Keratinocyte (primary cell): ENCODE data around the gene FIZ1. TPM values are rescaled to one million over a fixed set of nuclear protein-coding genes. Genes with fewer than 3 reads are reported as not detected.

ENCODE experiments used
- DNase-seq: peaks from one replicate; pipeline ENCODE4 v3.0.0-alpha.2; 2011; ENCODE audit warnings: low read depth, missing footprints, low spot score
- FAIRE-seq: peaks from 2 replicates; lab custom pipeline; 2011; peaks lifted over from hg19 to GRCh38; lab: Jason Lieb, UNC
- H2AFZ ChIP-seq: 2 replicates; pipeline ENCODE4 v1.6.0; 2012; ENCODE audit warnings: low read length, control low read depth, inconsistent platforms; ENCODE audit not compliant: control insufficient read depth
- H3K27ac ChIP-seq: 2 replicates; pipeline ENCODE4 v1.5.1; 2011; ENCODE audit warnings: low read length; ENCODE audit not compliant: control insufficient read depth, insufficient read depth
- H3K27me3 ChIP-seq: 3 replicates; pipeline ENCODE4 v1.6.0; 2011; ENCODE audit warnings: low read length; ENCODE audit not compliant: control insufficient read depth, insufficient read depth; ENCODE audit errors: extremely low read depth
- H3K36me3 ChIP-seq, 2 experiments: 2 replicates in 1 of 2; 3 replicates in 1 of 2; pipeline ENCODE4 v1.5.1; 2011; ENCODE audit warnings: low read length in 2 of 2, mild to moderate bottlenecking in 1 of 2; ENCODE audit not compliant: control insufficient read depth in 2 of 2, insufficient read depth in 2 of 2; ENCODE audit errors: extremely low read depth in 1 of 2
- H3K4me1 ChIP-seq: 3 replicates; pipeline ENCODE4 v1.5.1; 2011; ENCODE audit warnings: low read length; ENCODE audit not compliant: control insufficient read depth, insufficient read depth; ENCODE audit errors: extremely low read depth
- H3K4me2 ChIP-seq: 3 replicates; pipeline ENCODE4 v1.6.0; 2011; ENCODE audit warnings: low read depth, low read length; ENCODE audit not compliant: control insufficient read depth, insufficient read depth; ENCODE audit errors: extremely low read depth
- H3K4me3 ChIP-seq, 3 experiments: fragments of 200-600 bp in 1 of 3; sonication (generic) in 1 of 3; 2 replicates in 2 of 3; 3 replicates in 1 of 3; pipeline ENCODE4 v1.5.1; 2011 to 2016; ENCODE audit warnings: low read length in 3 of 3, mild to moderate bottlenecking in 3 of 3, control low read depth in 2 of 3, inconsistent platforms in 1 of 3, low read depth in 1 of 3, mixed read lengths in 1 of 3, mixed run types in 1 of 3, moderate library complexity in 1 of 3; ENCODE audit not compliant: control insufficient read depth in 2 of 3, insufficient read depth in 2 of 3; ENCODE audit errors: extremely low read depth in 1 of 3
- H3K79me2 ChIP-seq: 2 replicates; pipeline ENCODE4 v1.6.0; 2012; ENCODE audit warnings: low read length; ENCODE audit not compliant: control insufficient read depth, insufficient read depth
- H3K9ac ChIP-seq: 3 replicates; pipeline ENCODE4 v1.6.0; 2011; ENCODE audit warnings: low read length; ENCODE audit not compliant: control insufficient read depth, insufficient read depth; ENCODE audit errors: extremely low read depth
- H3K9me1 ChIP-seq: 3 replicates; pipeline ENCODE4 v1.6.0; 2011; ENCODE audit warnings: low read length; ENCODE audit not compliant: control insufficient read depth, insufficient read depth; ENCODE audit errors: extremely low read depth
- H3K9me3 ChIP-seq: 2 replicates; pipeline ENCODE4 v1.5.1; 2012; ENCODE audit warnings: low read depth, low read length; ENCODE audit not compliant: control insufficient read depth
- H4K20me1 ChIP-seq: 3 replicates; pipeline ENCODE4 v1.6.0; 2011; ENCODE audit warnings: low read length; ENCODE audit not compliant: control insufficient read depth, insufficient read depth; ENCODE audit errors: extremely low read depth
- EZH2 ChIP-seq: IDR thresholded peaks from one replicate; pipeline ENCODE4 v1.6.1; 2012; ENCODE audit warnings: inconsistent platforms, mild to moderate bottlenecking, low read length, moderate library complexity
- dilution Hi-C: fragments of 300-500 bp; cut with MboI; formaldehyde crosslinking; loops from one replicate; pipeline ENCODE4 v1.7.0; 2020; ENCODE audit warnings: low sequenced_read_pairs; ENCODE audit not compliant: extremely low pct_ligation_motif_present
- polyA plus RNA-seq, 5 experiments: library from polyadenylated mRNA; depleted of rRNA in 3 of 5; stranded (reverse) in 3 of 5; stranded (forward) in 1 of 5; unstranded in 1 of 5; fragments of >200 nt; gene quantifications; 1 replicate in 1 of 5; 2 replicates in 3 of 5; 3 replicates in 1 of 5; pipeline versions ENCODE4 v1.2.1 to v1.2.3, GENCODE V29; 2011 to 2012; ENCODE audit warnings: missing spikeins in 2 of 5, low read depth in 1 of 5, low replicate concordance in 1 of 5
- TF ChIP-seq, protein P1 (sequence below), 3 experiments: IDR thresholded peaks in 1 of 3; conservative IDR thresholded peaks in 1 of 3; optimal IDR thresholded peaks in 1 of 3; 2 replicates in 2 of 3; 3 replicates in 1 of 3; pipeline versions ENCODE3 to v1.5.1; 2011; ENCODE audit warnings: low read length in 3 of 3, mild to moderate bottlenecking in 3 of 3, moderate library complexity in 2 of 3, control low read depth in 1 of 3, inconsistent platforms in 1 of 3; ENCODE audit not compliant: insufficient read depth in 2 of 3; ENCODE audit errors: extremely low read depth in 1 of 3

FIZ1 gene
- polyA plus RNA-seq, 1 donor (not counting 4 experiments of a cell fraction or from before 2014, with no cell fraction given): 2.7 TPM

DNA sequence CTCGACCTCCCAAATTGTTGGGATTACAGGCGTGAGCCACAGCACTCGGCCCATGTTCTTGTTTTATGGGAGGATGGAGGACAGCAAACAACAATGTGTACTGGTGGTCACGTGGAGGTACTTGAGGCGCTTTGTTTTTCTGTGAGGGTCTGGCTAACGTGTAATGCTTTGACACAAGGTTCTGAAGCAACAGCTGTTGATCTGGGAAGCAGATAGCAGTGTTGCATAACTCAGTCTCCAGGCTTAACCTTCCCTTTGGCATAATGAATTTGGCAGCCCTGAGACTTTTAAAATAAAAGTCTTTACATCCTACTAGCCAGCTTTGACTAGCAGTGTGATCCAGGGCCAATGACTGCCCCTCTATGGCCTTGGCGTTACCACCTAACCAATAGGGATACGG lies 34.5 kb upstream of the FIZ1 start:
- no peak overlapping the region for H3K27ac ChIP-seq
- H2AFZ ChIP-seq: peak overlapping the region; percentile 49
- H3K79me2 ChIP-seq: peaks cover 34% of the 10 kb centered on the region
- no peaks in the 10 kb centered on the region for H3K27me3 ChIP-seq
- no peak overlapping the region for H3K9ac ChIP-seq
- no peaks in the 10 kb centered on the region for H3K9me3 ChIP-seq
- H3K9me1 ChIP-seq: peaks cover 2% of the 10 kb centered on the region
- H3K36me3 ChIP-seq: peaks cover 0 to 2% of the 10 kb centered on the region in 2 experiments
- DNase-seq (no peak), FAIRE-seq (no peak)
- no peaks in the 10 kb centered on the region for H4K20me1 ChIP-seq
- no peak for TF ChIP-seq EZH2
- TF ChIP-seq, protein P1, sequence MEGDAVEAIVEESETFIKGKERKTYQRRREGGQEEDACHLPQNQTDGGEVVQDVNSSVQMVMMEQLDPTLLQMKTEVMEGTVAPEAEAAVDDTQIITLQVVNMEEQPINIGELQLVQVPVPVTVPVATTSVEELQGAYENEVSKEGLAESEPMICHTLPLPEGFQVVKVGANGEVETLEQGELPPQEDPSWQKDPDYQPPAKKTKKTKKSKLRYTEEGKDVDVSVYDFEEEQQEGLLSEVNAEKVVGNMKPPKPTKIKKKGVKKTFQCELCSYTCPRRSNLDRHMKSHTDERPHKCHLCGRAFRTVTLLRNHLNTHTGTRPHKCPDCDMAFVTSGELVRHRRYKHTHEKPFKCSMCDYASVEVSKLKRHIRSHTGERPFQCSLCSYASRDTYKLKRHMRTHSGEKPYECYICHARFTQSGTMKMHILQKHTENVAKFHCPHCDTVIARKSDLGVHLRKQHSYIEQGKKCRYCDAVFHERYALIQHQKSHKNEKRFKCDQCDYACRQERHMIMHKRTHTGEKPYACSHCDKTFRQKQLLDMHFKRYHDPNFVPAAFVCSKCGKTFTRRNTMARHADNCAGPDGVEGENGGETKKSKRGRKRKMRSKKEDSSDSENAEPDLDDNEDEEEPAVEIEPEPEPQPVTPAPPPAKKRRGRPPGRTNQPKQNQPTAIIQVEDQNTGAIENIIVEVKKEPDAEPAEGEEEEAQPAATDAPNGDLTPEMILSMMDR (optimal IDR thresholded peaks at IDR 0.05 in 1 of 3, IDR thresholded peaks at IDR 0.05 in 1 of 3, conservative IDR thresholded peaks at IDR 0.05 in 1 of 3; ENCODE audit: extremely low read depth in 1 of 3, insufficient read depth in 2 of 3, low read length in 3 of 3): no peak
- H3K4me2 ChIP-seq: no peak overlapping the region
- peaks cover 14% of the 10 kb centered on the region for H3K4me1 ChIP-seq
- dilution Hi-C loops: no loop called here
- H3K4me3 ChIP-seq: no peak overlapping the region

DNA sequence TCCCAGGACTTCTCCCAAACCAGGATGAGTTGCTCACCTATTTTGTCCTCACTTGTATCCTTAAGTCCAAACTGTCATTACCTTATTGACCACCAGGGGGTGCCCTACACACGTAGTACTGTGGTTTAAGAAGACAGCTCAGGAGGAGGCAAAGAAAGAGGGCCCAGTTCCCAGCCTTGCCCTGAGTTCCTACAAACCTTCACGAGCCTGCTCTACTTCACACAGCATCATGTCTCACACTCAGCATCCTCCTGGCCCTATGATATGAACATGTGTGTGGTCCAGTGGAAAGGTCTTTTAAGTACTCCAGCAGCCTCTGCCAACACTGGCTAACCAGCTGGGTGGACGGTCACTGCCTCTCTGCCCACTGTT lies 33.1 kb upstream of the FIZ1 start:
- Histone ChIP-seq H3K4me3 (no peak overlapping the region), H3K9me1 (peaks cover 2% of the 10 kb centered on the region), H3K27me3 (no peaks in the 10 kb centered on the region), H3K4me2 (no peak overlapping the region), H3K79me2 (peaks cover 25% of the 10 kb centered on the region), H2AFZ (peak overlapping the region; percentile 56), H3K4me1 (peaks cover 14% of the 10 kb centered on the region), H4K20me1 (no peaks in the 10 kb centered on the region), H3K36me3 (no peaks in the 10 kb centered on the region), H3K9me3 (no peaks in the 10 kb centered on the region), H3K9ac (no peak overlapping the region), H3K27ac (no peak overlapping the region)
- FAIRE-seq (peak; percentile 64), DNase-seq (peak; percentile 98)
- dilution Hi-C loops: no loop called here
- no peak for TF ChIP-seq EZH2
- TF ChIP-seq, protein P1 (optimal IDR thresholded peaks at IDR 0.05 in 1 of 3, IDR thresholded peaks at IDR 0.05 in 1 of 3, conservative IDR thresholded peaks at IDR 0.05 in 1 of 3; ENCODE audit: extremely low read depth in 1 of 3, insufficient read depth in 2 of 3, low read length in 3 of 3): peak; percentile 59 to 89 (median 80)
